ENCODE results near the gene TRIM14. TPM values are rescaled to one million over a fixed set of nuclear protein-coding genes. Genes with fewer than 3 reads are reported as not detected.

The TRIM14 gene
- total and polyA plus RNA-seq, 2 of the 13 experiments (the other 11 are each of a cell fraction or from before 2014, with no cell fraction given) = 9.2 to 13.0 TPM

DNA sequence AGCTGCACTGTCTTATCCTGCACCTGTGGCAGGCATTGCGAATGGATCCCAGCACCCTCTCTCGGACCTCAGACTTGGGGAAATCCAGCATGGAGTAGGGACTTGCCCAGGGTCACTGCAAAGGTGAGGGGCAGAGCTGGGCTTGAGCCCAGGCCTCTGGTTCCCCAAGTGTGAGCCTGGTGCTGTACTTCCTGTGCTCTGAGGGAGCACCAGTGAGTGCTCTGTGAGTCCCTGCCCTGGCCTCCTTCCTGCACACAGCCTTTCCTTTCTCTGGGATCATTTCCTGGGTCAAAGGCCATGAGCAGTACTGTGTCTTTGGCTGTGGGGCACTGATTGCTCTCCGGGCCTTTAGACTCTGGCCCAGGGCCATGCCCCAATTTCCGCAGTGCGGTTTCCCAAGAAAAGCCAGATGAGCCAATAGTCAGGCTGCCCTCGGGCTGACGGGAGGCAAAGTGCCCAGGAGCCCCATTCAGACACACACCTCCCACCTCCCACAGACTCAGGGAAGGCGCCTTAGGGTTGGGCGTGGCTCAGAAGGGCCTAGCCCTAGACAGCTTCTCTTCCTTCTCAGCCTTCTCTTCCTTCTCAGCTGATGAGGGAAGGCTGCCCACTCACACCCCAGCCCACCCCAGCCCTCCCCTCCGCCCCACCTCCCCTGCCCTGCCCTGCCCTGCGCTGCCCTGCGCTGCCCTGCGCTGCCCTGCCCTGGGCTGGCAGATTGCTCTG, 23.3 kb upstream of the TRIM14 start (continued):
- TF ChIP-seq ZNF687 (CRISPR knock-in tag; IDR thresholded peaks at IDR 0.05) (peak; percentile 93), HDAC2 (CRISPR knock-in tag; IDR thresholded peaks at IDR 0.05) (peak; percentile 70; the same call in 1 of the 2 replicates), SMAD1 (CRISPR knock-in tag; IDR thresholded peaks at IDR 0.05; ENCODE audit: borderline replicate concordance, low read depth) (no peak), ELF1 (CRISPR knock-in tag; IDR thresholded peaks at IDR 0.05) (peak; percentile 72), ZNF615 (CRISPR knock-in tag; IDR thresholded peaks at IDR 0.05; ENCODE audit: borderline replicate concordance) (no peak), ZNF121 (CRISPR knock-in tag; IDR thresholded peaks at IDR 0.05) (no peak), MAF1 (CRISPR knock-in tag; IDR thresholded peaks at IDR 0.05; ENCODE audit: borderline replicate concordance) (no peak), ELF4 (CRISPR knock-in tag; IDR thresholded peaks at IDR 0.05; ENCODE audit: borderline replicate concordance) (no peak), PITX1 (CRISPR knock-in tag; IDR thresholded peaks at IDR 0.05) (peak; percentile 46; the same call in 1 of the 2 replicates), AKAP8 (CRISPR knock-in tag; IDR thresholded peaks at IDR 0.05) (no peak), HINFP (CRISPR knock-in tag; IDR thresholded peaks at IDR 0.05; ENCODE audit: low read depth) (no peak), NFYB (CRISPR knock-in tag; IDR thresholded peaks at IDR 0.05) (no peak), SKI (IDR thresholded peaks at IDR 0.05; ENCODE audit: partially characterized antibody) (no peak), SP5 (CRISPR knock-in tag; IDR thresholded peaks at IDR 0.05; ENCODE audit: borderline replicate concordance, low read depth) (no peak), DNMT1 (CRISPR knock-in tag; IDR thresholded peaks at IDR 0.05) (no peak), ZBTB20 (CRISPR knock-in tag; IDR thresholded peaks at IDR 0.05; ENCODE audit: borderline replicate concordance, low read depth) (no peak), GATAD2A (CRISPR knock-in tag; IDR thresholded peaks at IDR 0.05) (peak; percentile 59), LCORL (IDR thresholded peaks at IDR 0.05) (no peak), LCORL (CRISPR knock-in tag; IDR thresholded peaks at IDR 0.05) (peak; percentile 54; the same call in 1 of the 2 replicates), AGO2 (optimal IDR thresholded peaks at IDR 0.05; ENCODE audit: low read depth, low read length) (no peak), SALL2 (CRISPR knock-in tag; IDR thresholded peaks at IDR 0.05) (no peak), ZNF768 (CRISPR knock-in tag; IDR thresholded peaks at IDR 0.05) (peak; percentile 23; the same call in 1 of the 2 replicates), ZNF770 (CRISPR knock-in tag; IDR thresholded peaks at IDR 0.05) (no peak)
- TF ChIP-seq, protein P1, sequence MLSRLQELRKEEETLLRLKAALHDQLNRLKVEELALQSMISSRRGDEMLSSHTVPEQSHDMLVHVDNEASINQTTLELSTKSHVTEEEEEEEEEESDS (CRISPR knock-in tag; IDR thresholded peaks at IDR 0.05; ENCODE audit: borderline replicate concordance) = no peak

All from HepG2 (cell line).